ENCODE results near the gene TNRC18.

DNA sequence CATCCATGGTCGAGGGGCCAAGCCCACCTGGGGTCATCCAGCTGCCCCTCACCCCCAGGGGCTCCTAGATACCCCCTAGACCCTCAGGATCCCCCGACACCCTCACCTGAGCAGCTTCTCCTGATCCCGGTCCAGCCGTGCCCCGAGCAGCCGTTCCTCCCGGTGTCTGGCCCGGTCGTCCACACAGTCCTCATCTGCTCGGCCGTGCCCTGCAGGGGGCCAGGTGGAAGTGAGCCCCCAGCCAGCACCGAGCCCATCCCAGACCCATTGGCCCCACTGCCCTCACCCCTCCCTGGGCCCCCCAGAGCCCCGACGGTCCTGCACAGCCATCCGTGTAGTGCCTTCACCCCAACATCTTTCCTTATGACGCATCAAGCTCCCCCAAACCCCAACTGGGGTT, 45.8 kb downstream of the TNRC18 start:
- TF ChIP-seq, protein P1, sequence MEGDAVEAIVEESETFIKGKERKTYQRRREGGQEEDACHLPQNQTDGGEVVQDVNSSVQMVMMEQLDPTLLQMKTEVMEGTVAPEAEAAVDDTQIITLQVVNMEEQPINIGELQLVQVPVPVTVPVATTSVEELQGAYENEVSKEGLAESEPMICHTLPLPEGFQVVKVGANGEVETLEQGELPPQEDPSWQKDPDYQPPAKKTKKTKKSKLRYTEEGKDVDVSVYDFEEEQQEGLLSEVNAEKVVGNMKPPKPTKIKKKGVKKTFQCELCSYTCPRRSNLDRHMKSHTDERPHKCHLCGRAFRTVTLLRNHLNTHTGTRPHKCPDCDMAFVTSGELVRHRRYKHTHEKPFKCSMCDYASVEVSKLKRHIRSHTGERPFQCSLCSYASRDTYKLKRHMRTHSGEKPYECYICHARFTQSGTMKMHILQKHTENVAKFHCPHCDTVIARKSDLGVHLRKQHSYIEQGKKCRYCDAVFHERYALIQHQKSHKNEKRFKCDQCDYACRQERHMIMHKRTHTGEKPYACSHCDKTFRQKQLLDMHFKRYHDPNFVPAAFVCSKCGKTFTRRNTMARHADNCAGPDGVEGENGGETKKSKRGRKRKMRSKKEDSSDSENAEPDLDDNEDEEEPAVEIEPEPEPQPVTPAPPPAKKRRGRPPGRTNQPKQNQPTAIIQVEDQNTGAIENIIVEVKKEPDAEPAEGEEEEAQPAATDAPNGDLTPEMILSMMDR (IDR thresholded peaks at IDR 0.05), result no peak
- TF ChIP-seq POLR2A (IDR thresholded peaks at IDR 0.05) (no peak), EP300 (IDR thresholded peaks at IDR 0.05) (no peak), POLR2AphosphoS5 (IDR thresholded peaks at IDR 0.05) (no peak)

Data from suprapubic skin (tissue), 4 donors.